ENCODE data around the gene JSRP1.
A peak's percentile ranks its signal among the peaks of the same experiment; 100 is the strongest.

Gene JSRP1

GRCh38 chr19:2261438-2262172 lies 5.4 kb upstream of the JSRP1 start:
- peak; percentile 41 to 48 for DNase-seq

GRCh38 chr19:2260341-2260805 lies 4.2 kb upstream of the JSRP1 start:
- DNase-seq: no peak

GRCh38 chr19:2259336-2259735 lies 3.1 kb upstream of the JSRP1 start:
- no peak for DNase-seq

- DNase-seq: no peak
These were observed 938 bp downstream of the JSRP1 start for GRCh38 chr19:2255112-2255845.

GRCh38 chr19:2254064-2254872 lies 1.9 kb downstream of the JSRP1 start:
- DNase-seq: no peak

- peak; percentile 45 to 47 for DNase-seq
These were observed 2.8 kb downstream of the JSRP1 start for GRCh38 chr19:2253106-2254063.

GRCh38 chr19:2252797-2253105 lies 3.5 kb downstream of the JSRP1 start:
- no peak for DNase-seq

- no peak for DNase-seq
These were observed 4.0 kb downstream of the JSRP1 start for GRCh38 chr19:2252055-2252796.

GRCh38 chr19:2251106-2252054 lies 4.8 kb downstream of the JSRP1 start:
- DNase-seq: no peak

GRCh38 chr19:2250766-2251105 lies 5.5 kb downstream of the JSRP1 start:
- no peak for DNase-seq

GRCh38 chr19:2249880-2250765 lies 6.1 kb downstream of the JSRP1 start:
- no peak for DNase-seq

- no peak for DNase-seq
These were observed 7.0 kb downstream of the JSRP1 start, which contains the start of gene AMH for GRCh38 chr19:2249010-2249866. Gene AMH, plus strand, starts transcription at chr19:2249323. Its CDS starts 10 bp downstream, at chr19:2249333.

GRCh38 chr19:2248136-2249009 lies 7.8 kb downstream of the JSRP1 start:
- no peak for DNase-seq

GRCh38 chr19:2247433-2248101 lies 8.7 kb downstream of the JSRP1 start:
- DNase-seq: no peak

GRCh38 chr19:2246801-2247361 lies 9.3 kb downstream of the JSRP1 start:
- DNase-seq: no peak

- no peak for DNase-seq
These were observed 10.1 kb downstream of the JSRP1 start for GRCh38 chr19:2246014-2246620.
